H1 (cell line): ENCODE measurements around the gene NCBP1. TPM values are rescaled to one million over a fixed set of nuclear protein-coding genes. Genes with fewer than 3 reads are reported as not detected.

ENCODE experiments used
- BCL11A ChIP-seq, 2 experiments: IDR thresholded peaks; one replicate each; pipeline ENCODE4 v1.6.1; 2011; ENCODE audit warnings: low read depth in 2 of 2, low read length in 2 of 2, mild to moderate bottlenecking in 2 of 2
- CREB1 ChIP-seq: IDR thresholded peaks from 2 replicates; pipeline ENCODE4 v1.6.1; 2012; ENCODE audit warnings: inconsistent platforms
- MAFK ChIP-seq: IDR thresholded peaks from 2 replicates; pipeline ENCODE4 v1.6.1; 2012; ENCODE audit warnings: low read depth, mild to moderate bottlenecking, improper control_type of control experiment, low read length
- POU5F1 ChIP-seq: IDR thresholded peaks from 2 replicates; pipeline ENCODE4 v1.6.1; 2011; ENCODE audit warnings: low read depth, mild to moderate bottlenecking, low read length, moderate library complexity
- RXRA ChIP-seq: IDR thresholded peaks from 2 replicates; pipeline ENCODE4 v1.6.1; 2011; ENCODE audit warnings: low read depth, mild to moderate bottlenecking, low read length, moderate library complexity; ENCODE audit not compliant: insufficient read depth
- SIX5 ChIP-seq: IDR thresholded peaks from 2 replicates; pipeline ENCODE4 v1.6.1; 2011; ENCODE audit warnings: mild to moderate bottlenecking, low read depth, low read length
- TEAD4 ChIP-seq: IDR thresholded peaks from 2 replicates; pipeline ENCODE4 v1.6.1; 2012; ENCODE audit warnings: low read depth, low read length, inconsistent platforms, mixed read lengths
- polyA plus RNA-seq, 7 experiments: library from polyadenylated mRNA; depleted of rRNA in 3 of 7; stranded (reverse) in 5 of 7; unstranded in 2 of 7; fragments of >200 nt in 5 of 7; fragments of 200-250 nt in 2 of 7; gene quantifications; 1 replicate in 5 of 7; 2 replicates in 1 of 7; 4 replicates in 1 of 7; pipeline versions ENCODE4 v1.2.1 to v1.2.3, GENCODE V29; 2011 to 2013; ENCODE audit warnings: missing spikeins in 2 of 7, mixed read lengths in 2 of 7
- total RNA-seq: library from RNA; stranded (reverse); fragmentation: NEBNext Ultra II Directional; extraction: Animal tissue kit (Norgen Biotek cat#: 25700); gene quantifications from 2 replicates; pipeline ENCODE4 v1.2.1, GENCODE V29; 2021
- TF ChIP-seq, protein P1 (sequence below): fragments of 300-600 bp; sonication (generic); IDR thresholded peaks from 2 replicates; pipeline ENCODE4 v1.7.1; 2012; ENCODE audit warnings: low read length, moderate library complexity, mild to moderate bottlenecking, inconsistent platforms; ENCODE audit not compliant: insufficient replicate concordance
- TF ChIP-seq, protein P2 (sequence below): IDR thresholded peaks from 2 replicates; pipeline ENCODE4 v1.6.1; 2012; ENCODE audit warnings: low read length, inconsistent platforms

NCBP1 gene
- total and polyA plus RNA-seq, 2 of the 8 experiments (the other 6 are each of a cell fraction or from before 2014, with no cell fraction given) = 14.7 to 54.0 TPM

DNA sequence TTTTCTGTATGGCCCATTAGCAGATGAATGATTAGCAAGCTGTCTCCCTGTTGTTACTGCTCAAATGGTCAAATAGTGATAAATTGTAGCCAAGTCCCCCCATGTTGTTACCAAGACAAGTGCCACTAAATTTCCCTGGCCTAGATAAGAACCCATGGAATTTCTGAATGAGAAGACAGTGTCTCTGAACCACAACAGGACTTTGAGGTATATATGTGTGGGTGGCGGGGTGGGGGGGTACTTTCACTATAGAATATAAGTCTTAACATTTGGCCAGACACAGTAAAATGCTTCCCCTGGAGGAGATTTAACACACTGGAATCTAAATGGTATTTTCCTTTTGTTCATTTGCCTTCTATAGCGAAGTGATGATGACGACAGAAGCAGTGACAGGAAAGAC lies 34.9 kb downstream of the NCBP1 start (continued):
- TF ChIP-seq, protein P1, sequence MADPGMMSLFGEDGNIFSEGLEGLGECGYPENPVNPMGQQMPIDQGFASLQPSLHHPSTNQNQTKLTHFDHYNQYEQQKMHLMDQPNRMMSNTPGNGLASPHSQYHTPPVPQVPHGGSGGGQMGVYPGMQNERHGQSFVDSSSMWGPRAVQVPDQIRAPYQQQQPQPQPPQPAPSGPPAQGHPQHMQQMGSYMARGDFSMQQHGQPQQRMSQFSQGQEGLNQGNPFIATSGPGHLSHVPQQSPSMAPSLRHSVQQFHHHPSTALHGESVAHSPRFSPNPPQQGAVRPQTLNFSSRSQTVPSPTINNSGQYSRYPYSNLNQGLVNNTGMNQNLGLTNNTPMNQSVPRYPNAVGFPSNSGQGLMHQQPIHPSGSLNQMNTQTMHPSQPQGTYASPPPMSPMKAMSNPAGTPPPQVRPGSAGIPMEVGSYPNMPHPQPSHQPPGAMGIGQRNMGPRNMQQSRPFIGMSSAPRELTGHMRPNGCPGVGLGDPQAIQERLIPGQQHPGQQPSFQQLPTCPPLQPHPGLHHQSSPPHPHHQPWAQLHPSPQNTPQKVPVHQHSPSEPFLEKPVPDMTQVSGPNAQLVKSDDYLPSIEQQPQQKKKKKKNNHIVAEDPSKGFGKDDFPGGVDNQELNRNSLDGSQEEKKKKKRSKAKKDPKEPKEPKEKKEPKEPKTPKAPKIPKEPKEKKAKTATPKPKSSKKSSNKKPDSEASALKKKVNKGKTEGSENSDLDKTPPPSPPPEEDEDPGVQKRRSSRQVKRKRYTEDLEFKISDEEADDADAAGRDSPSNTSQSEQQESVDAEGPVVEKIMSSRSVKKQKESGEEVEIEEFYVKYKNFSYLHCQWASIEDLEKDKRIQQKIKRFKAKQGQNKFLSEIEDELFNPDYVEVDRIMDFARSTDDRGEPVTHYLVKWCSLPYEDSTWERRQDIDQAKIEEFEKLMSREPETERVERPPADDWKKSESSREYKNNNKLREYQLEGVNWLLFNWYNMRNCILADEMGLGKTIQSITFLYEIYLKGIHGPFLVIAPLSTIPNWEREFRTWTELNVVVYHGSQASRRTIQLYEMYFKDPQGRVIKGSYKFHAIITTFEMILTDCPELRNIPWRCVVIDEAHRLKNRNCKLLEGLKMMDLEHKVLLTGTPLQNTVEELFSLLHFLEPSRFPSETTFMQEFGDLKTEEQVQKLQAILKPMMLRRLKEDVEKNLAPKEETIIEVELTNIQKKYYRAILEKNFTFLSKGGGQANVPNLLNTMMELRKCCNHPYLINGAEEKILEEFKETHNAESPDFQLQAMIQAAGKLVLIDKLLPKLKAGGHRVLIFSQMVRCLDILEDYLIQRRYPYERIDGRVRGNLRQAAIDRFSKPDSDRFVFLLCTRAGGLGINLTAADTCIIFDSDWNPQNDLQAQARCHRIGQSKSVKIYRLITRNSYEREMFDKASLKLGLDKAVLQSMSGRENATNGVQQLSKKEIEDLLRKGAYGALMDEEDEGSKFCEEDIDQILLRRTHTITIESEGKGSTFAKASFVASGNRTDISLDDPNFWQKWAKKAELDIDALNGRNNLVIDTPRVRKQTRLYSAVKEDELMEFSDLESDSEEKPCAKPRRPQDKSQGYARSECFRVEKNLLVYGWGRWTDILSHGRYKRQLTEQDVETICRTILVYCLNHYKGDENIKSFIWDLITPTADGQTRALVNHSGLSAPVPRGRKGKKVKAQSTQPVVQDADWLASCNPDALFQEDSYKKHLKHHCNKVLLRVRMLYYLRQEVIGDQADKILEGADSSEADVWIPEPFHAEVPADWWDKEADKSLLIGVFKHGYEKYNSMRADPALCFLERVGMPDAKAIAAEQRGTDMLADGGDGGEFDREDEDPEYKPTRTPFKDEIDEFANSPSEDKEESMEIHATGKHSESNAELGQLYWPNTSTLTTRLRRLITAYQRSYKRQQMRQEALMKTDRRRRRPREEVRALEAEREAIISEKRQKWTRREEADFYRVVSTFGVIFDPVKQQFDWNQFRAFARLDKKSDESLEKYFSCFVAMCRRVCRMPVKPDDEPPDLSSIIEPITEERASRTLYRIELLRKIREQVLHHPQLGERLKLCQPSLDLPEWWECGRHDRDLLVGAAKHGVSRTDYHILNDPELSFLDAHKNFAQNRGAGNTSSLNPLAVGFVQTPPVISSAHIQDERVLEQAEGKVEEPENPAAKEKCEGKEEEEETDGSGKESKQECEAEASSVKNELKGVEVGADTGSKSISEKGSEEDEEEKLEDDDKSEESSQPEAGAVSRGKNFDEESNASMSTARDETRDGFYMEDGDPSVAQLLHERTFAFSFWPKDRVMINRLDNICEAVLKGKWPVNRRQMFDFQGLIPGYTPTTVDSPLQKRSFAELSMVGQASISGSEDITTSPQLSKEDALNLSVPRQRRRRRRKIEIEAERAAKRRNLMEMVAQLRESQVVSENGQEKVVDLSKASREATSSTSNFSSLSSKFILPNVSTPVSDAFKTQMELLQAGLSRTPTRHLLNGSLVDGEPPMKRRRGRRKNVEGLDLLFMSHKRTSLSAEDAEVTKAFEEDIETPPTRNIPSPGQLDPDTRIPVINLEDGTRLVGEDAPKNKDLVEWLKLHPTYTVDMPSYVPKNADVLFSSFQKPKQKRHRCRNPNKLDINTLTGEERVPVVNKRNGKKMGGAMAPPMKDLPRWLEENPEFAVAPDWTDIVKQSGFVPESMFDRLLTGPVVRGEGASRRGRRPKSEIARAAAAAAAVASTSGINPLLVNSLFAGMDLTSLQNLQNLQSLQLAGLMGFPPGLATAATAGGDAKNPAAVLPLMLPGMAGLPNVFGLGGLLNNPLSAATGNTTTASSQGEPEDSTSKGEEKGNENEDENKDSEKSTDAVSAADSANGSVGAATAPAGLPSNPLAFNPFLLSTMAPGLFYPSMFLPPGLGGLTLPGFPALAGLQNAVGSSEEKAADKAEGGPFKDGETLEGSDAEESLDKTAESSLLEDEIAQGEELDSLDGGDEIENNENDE = no peak
- TF ChIP-seq RXRA (no peak), POU5F1 (no peak), BCL11A (IDR thresholded peaks at IDR 0.05; ENCODE audit: low read depth in 2 of 2, low read length in 2 of 2) (no peak), CREB1 (no peak), MAFK (no peak), SIX5 (no peak), TEAD4 (no peak)
- TF ChIP-seq, protein P2, sequence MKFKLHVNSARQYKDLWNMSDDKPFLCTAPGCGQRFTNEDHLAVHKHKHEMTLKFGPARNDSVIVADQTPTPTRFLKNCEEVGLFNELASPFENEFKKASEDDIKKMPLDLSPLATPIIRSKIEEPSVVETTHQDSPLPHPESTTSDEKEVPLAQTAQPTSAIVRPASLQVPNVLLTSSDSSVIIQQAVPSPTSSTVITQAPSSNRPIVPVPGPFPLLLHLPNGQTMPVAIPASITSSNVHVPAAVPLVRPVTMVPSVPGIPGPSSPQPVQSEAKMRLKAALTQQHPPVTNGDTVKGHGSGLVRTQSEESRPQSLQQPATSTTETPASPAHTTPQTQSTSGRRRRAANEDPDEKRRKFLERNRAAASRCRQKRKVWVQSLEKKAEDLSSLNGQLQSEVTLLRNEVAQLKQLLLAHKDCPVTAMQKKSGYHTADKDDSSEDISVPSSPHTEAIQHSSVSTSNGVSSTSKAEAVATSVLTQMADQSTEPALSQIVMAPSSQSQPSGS = no peak
- TF ChIP-seq, all 59 proteins: peak for 0
